ENCODE results near the gene SBNO1. TPM values are rescaled to one million over a fixed set of nuclear protein-coding genes. Genes with fewer than 3 reads are reported as not detected.

Gene SBNO1
- total RNA-seq, 1 donor from 2014 or later, result 48.6 TPM

DNA sequence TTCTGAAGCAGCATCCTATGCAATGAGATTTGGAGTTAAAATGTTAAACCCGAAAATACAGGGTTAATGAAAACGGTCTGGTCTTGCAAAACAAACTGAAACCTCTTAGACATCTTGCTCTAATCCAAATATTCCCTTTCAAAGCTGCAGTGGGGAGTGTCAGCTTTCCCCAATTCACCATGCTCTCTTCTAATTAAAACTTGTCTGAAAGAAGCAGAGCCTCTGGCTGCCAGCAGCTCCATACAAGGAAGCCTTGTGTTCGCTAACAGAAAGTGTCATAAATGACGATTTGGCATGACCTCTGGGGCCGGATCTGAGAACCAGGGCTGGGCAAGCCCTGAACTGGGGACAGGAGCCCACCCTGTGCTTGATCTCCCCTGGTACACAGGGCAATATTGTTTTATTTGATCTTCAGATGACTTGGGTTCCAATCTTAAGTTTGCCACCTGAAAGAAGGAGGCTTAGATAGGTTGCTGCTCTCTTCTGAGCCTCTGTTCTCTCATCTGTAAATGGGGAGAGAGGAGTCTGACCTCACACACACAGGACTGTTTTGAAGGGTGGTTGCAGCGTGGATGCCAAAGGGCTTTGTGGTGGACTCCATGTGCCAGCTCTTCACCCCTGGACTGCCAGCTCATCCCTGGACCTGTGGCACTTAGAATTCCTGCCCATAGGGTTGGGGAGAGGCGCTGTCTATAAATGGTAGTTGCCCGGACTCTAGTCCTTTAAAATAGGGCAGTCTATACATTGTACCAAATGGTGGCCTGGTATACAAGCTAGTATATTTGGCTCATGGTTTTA lies 27.1 kb upstream of the SBNO1 start:
- TF ChIP-seq, protein P1, sequence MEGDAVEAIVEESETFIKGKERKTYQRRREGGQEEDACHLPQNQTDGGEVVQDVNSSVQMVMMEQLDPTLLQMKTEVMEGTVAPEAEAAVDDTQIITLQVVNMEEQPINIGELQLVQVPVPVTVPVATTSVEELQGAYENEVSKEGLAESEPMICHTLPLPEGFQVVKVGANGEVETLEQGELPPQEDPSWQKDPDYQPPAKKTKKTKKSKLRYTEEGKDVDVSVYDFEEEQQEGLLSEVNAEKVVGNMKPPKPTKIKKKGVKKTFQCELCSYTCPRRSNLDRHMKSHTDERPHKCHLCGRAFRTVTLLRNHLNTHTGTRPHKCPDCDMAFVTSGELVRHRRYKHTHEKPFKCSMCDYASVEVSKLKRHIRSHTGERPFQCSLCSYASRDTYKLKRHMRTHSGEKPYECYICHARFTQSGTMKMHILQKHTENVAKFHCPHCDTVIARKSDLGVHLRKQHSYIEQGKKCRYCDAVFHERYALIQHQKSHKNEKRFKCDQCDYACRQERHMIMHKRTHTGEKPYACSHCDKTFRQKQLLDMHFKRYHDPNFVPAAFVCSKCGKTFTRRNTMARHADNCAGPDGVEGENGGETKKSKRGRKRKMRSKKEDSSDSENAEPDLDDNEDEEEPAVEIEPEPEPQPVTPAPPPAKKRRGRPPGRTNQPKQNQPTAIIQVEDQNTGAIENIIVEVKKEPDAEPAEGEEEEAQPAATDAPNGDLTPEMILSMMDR (IDR thresholded peaks at IDR 0.05), result no peak
- ChIA-PET POLR2A (interaction anchor here (0.6 to 2.0 kb wide), 7 partner anchors 12 to 159 kb away, joined by 3 to 13 read pairs (median 5); partner anchors contain the start of genes MPHOSPH9 and MTRFR), CTCF (interaction anchor here (0.9 kb wide), 1 partner anchor 77 kb away, joined by 3 read pairs; no protein-coding TSS in a partner anchor)
- intact Hi-C loops (cut with micrococcal nuclease), result no loop called here
- Mint-ChIP-seq H3K27me3 (no peaks in the 10 kb centered on the region), H3K4me1 (peaks cover 24% of the 10 kb centered on the region), H3K27ac (no peak overlapping the region), H3K4me3 (peak overlapping the region; percentile 20), H3K9me3 (no peaks in the 10 kb centered on the region), H3K36me3 (ENCODE audit: low read depth) (peaks cover 53% of the 10 kb centered on the region)
- DNase-seq (no peak), ATAC-seq (ENCODE audit: low read depth) (no peak)

DNA sequence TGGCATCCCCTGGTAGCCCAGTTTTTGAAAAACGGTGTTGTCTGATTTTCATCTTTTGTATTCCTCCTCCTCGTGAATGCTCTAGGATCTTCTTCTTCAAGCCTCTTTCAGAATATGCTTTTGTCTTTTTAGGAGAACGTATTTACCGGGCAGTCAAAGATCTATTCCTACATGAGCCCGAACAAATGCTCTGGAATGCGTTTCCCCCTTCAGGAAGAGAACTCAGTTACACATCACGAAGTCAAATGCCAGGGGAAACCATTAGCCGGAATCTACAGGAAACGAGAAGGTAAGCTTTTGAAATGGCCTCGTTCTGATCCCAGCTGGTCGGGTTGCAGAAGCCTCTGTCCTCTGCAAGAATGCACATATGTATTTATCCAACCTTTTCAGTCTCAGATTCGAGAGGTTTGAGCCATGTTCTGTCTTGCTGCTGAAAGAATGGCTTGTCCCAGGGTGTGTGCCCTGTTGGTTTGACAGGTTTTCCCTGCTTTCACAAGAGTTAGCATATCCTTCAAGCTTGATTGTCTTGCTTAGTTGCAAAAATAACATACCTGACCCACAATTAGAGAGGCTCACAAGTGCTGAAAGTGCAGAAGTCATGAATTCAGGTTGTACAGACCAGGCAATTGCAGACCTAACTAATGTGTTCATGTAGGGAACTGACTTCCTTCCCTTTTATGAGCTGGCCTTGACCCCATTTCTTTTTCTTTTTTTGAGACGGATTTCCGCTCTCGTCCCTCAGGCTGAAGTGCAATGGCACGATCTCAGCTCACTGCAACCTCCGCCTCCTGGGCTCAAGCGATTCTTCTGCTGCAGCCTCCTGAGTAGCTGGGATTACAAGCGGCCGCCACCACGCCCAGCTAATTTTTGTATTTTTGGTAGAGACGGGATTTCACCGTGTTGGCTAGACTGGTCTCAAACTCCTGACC lies 26.1 kb upstream of the SBNO1 start:
- Mint-ChIP-seq H3K4me1 (peaks cover 24% of the 10 kb centered on the region), H3K9me3 (no peaks in the 10 kb centered on the region), H3K4me3 (peak overlapping the region; percentile 86), H3K36me3 (ENCODE audit: low read depth) (peaks cover 43% of the 10 kb centered on the region), H3K27me3 (no peaks in the 10 kb centered on the region), H3K27ac (peak overlapping the region; percentile 76)
- CTCF ChIA-PET, result interaction anchor here (0.5 to 0.9 kb wide), 2 partner anchors 78 to 138 kb away, joined by 3 to 4 read pairs; no protein-coding TSS in a partner anchor
- intact Hi-C loops (cut with micrococcal nuclease), result no loop called here
- POLR2A ChIA-PET, result interaction anchor here (0.6 to 2.0 kb wide), 7 partner anchors 23 to 158 kb away, joined by 5 to 13 read pairs (median 6); partner anchors contain the start of genes MPHOSPH9 and MTRFR
- TF ChIP-seq, protein P1 (IDR thresholded peaks at IDR 0.05), result no peak
- no peak for ATAC-seq (ENCODE audit: low read depth)
- no peak for DNase-seq

DNA sequence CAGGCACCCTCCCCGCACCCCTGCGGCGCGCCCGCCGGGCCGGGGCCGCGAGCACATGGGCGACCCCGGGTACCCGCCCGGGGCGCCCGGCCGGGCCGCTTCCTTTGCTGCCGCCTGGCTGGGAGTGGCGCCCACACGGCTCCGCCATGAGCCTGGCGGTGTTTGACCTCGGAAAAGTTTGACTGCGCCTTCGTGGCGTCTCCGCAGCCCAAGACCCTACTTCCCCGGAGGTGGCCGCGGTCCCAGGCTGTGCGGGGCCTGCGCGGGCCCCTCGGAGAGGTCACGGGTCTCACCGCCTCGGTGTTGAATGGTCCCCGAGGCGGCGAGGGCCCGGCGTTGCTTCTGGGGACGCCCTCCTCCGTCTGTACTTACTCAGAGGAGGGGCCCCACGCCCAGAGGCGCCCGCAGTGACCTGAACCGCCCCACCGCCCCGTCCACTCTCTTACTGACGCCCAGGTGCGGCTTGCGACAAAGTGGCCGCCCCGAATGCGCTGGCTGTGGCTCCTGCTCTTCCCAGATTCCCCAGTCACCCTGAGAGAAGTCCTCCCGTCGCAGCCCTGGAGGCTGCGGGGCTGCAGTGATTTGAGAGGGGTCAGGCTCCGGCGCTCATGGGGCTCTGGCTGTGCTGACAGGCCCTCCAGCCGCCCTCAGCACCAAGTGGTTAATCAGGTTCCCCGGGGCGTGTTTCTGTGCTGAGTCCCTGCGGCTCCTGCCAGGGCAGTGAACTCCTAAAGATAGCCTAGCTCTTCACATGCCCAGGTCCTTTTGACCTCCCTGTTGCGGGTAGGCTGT lies 25.1 kb upstream of the SBNO1 start:
- Mint-ChIP-seq H3K27me3 (no peaks in the 10 kb centered on the region), H3K4me1 (peaks cover 25% of the 10 kb centered on the region), H3K4me3 (peak overlapping the region; percentile 86), H3K36me3 (ENCODE audit: low read depth) (peaks cover 35% of the 10 kb centered on the region), H3K27ac (peak overlapping the region; percentile 76), H3K9me3 (no peaks in the 10 kb centered on the region)
- peak; percentile 22 for ATAC-seq (ENCODE audit: low read depth)
- TF ChIP-seq, protein P1 (IDR thresholded peaks at IDR 0.05), result no peak
- DNase-seq, result peak; percentile 48
- ChIA-PET CTCF (no interaction called here), POLR2A (interaction anchor here (0.5 to 2.0 kb wide), 5 partner anchors 23 to 70 kb away, joined by 3 to 13 read pairs (median 6); no protein-coding TSS in a partner anchor)
- intact Hi-C loops (cut with micrococcal nuclease), result loop anchor here (2.0 to 10.0 kb wide), 5 partner anchors 15 to 1175 kb away; partner anchors contain the start of genes DDX55 and NCOR2

DNA sequence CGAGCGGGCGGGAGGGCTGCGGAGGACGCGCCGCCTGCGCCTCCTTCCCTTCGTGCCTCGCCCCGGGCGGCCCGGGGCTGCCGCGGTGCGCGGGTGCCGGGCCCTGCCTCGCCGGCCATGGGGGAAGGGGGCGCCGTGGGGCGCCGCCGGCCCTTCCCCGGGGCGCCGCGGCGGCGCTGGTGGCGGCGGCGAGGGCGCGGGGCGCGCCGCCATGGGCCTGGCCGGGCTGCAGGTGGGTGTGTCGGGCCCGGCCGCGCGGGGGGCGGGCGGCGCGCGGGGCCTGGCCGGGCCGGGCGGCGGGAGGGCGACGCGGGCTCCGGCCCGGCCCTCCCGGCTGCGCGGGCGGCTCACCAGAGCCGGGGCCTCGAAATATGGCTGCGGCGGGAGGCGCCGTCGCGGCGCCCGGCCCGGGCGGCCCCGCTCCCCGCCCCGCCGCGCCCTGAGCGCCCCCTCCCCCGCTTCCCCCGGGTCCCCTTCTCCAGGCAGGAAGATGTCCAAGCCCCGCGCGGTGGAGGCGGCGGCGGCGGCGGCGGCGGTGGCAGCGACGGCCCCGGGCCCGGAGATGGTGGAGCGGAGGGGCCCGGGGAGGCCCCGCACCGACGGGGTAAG lies 24.4 kb upstream of the SBNO1 start:
- ChIA-PET POLR2A (interaction anchor here (1.0 to 3.8 kb wide), 5 partner anchors 16 to 214 kb away, joined by 3 to 47 read pairs (median 3); partner anchors contain the start of gene SBNO1), CTCF (no interaction called here)
- ATAC-seq (ENCODE audit: low read depth), result no peak
- H3K27ac Mint-ChIP-seq, result no peak overlapping the region
- H3K9me3 Mint-ChIP-seq, result no peaks in the 10 kb centered on the region
- TF ChIP-seq, protein P1 (IDR thresholded peaks at IDR 0.05), result no peak
- H3K4me1 Mint-ChIP-seq, result peaks cover 29% of the 10 kb centered on the region
- H3K36me3 Mint-ChIP-seq (ENCODE audit: low read depth), result peaks cover 31% of the 10 kb centered on the region
- DNase-seq, result no peak
- H3K4me3 Mint-ChIP-seq, result no peak overlapping the region
- no peaks in the 10 kb centered on the region for H3K27me3 Mint-ChIP-seq
- intact Hi-C loops (cut with micrococcal nuclease), result loop anchor here (1.0 to 10.0 kb wide), 8 partner anchors 16 to 1176 kb away; partner anchors contain the start of genes DDX55, NCOR2, SNRNP35 and TMED2
